Cardiac muscle cell (in vitro differentiated cells and primary cell): ENCODE results near the gene OR52K2. TPM values are rescaled to one million over a fixed set of nuclear protein-coding genes. Genes with fewer than 3 reads are reported as not detected.

Experiments
- DNase-seq, 2 donors: peaks; one replicate each; pipeline versions ENCODE4 v3.0.0 to v3.0.0-alpha.2; 2010 to 2017; ENCODE audit warnings: low read depth in 1 of 2, low spot score in 1 of 2
- H3K27ac ChIP-seq: fragments of 200-600 bp; sonication (generic); 2 replicates; pipeline ENCODE4 v1.5.1; 2016
- H3K27me3 ChIP-seq: fragments of 200-600 bp; sonication (generic); 2 replicates; pipeline ENCODE4 v1.6.0; 2016; ENCODE audit warnings: control low read depth
- H3K36me3 ChIP-seq: fragments of 200-600 bp; sonication (generic); 2 replicates; pipeline ENCODE4 v1.5.1; 2016; ENCODE audit warnings: control low read depth
- H3K4me1 ChIP-seq: fragments of 200-600 bp; sonication (generic); 2 replicates; pipeline ENCODE4 v1.8.1; 2017; ENCODE audit warnings: low read depth, mild to moderate bottlenecking, mixed run types
- H3K4me3 ChIP-seq: fragments of 200-600 bp; sonication (generic); 2 replicates; pipeline ENCODE4 v1.5.1; 2016; ENCODE audit warnings: mild to moderate bottlenecking
- H3K9me3 ChIP-seq: fragments of 200-600 bp; sonication (generic); 2 replicates; pipeline ENCODE4 v1.5.1; 2017; ENCODE audit warnings: low read depth, mild to moderate bottlenecking, control low read depth
- CTCF ChIP-seq: IDR thresholded peaks from 2 replicates; pipeline ENCODE4 v1.5.1; 2012; ENCODE audit warnings: low read depth, mild to moderate bottlenecking, low read length
- polyA plus RNA-seq: library from polyadenylated mRNA; unstranded; fragments of >200 nt; fragmentation: Nextera tagmentation; extraction: Ambion mirVana; gene quantifications from 2 replicates; pipeline ENCODE4 v1.2.1, GENCODE V29; 2016
- total RNA-seq: library from RNA; depleted of rRNA; stranded (reverse); fragments of >200 nt; gene quantifications from 2 replicates; pipeline ENCODE4 v1.2.3, GENCODE V29; 2016

OR52K2 gene
- total and polyA plus RNA-seq, 2 experiments from 2014 or later: not detected

- no peaks in the 10 kb centered on the region for H3K4me1 ChIP-seq
- H3K27me3 ChIP-seq: no peaks in the 10 kb centered on the region
- TF ChIP-seq CTCF: no peak
- H3K27ac ChIP-seq: no peak overlapping the region
- H3K4me3 ChIP-seq: no peak overlapping the region
- no peaks in the 10 kb centered on the region for H3K36me3 ChIP-seq
- DNase-seq: no peak
- no peaks in the 10 kb centered on the region for H3K9me3 ChIP-seq
Observed at GRCh38 chr11:4454021-4454420, 4.9 kb downstream of the OR52K2 start.

GRCh38 chr11:4455419-4455818, 6.3 kb downstream of the OR52K2 start:
- DNase-seq: no peak
- Histone ChIP-seq H3K27me3 (no peaks in the 10 kb centered on the region), H3K4me3 (no peak overlapping the region), H3K9me3 (no peaks in the 10 kb centered on the region), H3K36me3 (no peaks in the 10 kb centered on the region), H3K4me1 (no peaks in the 10 kb centered on the region), H3K27ac (no peak overlapping the region)
- no peak for TF ChIP-seq CTCF

- no peaks in the 10 kb centered on the region for H3K27me3 ChIP-seq
- no peak for TF ChIP-seq CTCF
Observed at GRCh38 chr11:4459500-4459899, 10.4 kb downstream of the OR52K2 start.

GRCh38 chr11:4460151-4460550, 11.1 kb downstream of the OR52K2 start:
- no peak for TF ChIP-seq CTCF
- DNase-seq: no peak
- H3K4me1 ChIP-seq: no peaks in the 10 kb centered on the region
- H3K4me3 ChIP-seq: no peak overlapping the region
- no peaks in the 10 kb centered on the region for H3K9me3 ChIP-seq
- no peaks in the 10 kb centered on the region for H3K36me3 ChIP-seq
- H3K27ac ChIP-seq: no peak overlapping the region
- H3K27me3 ChIP-seq: no peaks in the 10 kb centered on the region

More at GRCh38 chr11:4459500-4459899, 10.4 kb downstream of the OR52K2 start:
- Histone ChIP-seq H3K9me3 (no peaks in the 10 kb centered on the region), H3K27ac (no peak overlapping the region), H3K4me1 (no peaks in the 10 kb centered on the region), H3K4me3 (no peak overlapping the region), H3K36me3 (no peaks in the 10 kb centered on the region)
- DNase-seq: no peak

- no peaks in the 10 kb centered on the region for H3K4me1 ChIP-seq
- no peaks in the 10 kb centered on the region for H3K36me3 ChIP-seq
- no peak overlapping the region for H3K4me3 ChIP-seq
- H3K9me3 ChIP-seq: no peaks in the 10 kb centered on the region
- no peaks in the 10 kb centered on the region for H3K27me3 ChIP-seq
- DNase-seq: no peak
- no peak for TF ChIP-seq CTCF
- no peak overlapping the region for H3K27ac ChIP-seq
Observed at GRCh38 chr11:4464216-4465159, 15.4 kb downstream of the OR52K2 start.
